ENCODE measurements around the gene GFRA3.

The GFRA3 gene

GRCh38 chr5:138246334-138246733 lies 28.1 kb downstream of the GFRA3 start:
- no peak for DNase-seq

GRCh38 chr5:138245717-138246116 lies 28.7 kb downstream of the GFRA3 start:
- no peak for DNase-seq

DNA sequence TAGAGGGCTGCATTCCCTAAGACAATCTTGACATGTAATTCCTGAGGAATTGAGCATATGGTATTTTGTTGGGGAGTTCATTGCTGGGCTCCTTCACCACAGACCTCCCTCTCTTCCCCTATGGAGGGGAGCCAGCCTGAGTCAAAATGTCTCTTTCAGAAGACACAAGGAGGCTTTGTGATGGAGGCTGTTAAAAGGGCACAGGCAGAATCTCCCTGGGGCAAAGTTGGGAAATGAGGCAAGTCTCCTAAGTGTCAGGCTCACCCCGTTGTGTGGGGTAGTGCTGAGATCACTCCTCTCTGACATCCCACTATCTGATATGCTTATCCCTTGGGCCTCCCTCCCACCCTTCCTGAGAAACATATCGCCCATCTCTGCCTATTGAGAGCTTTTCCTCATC lies 30.6 kb downstream of the GFRA3 start:
- DNase-seq: no peak

GRCh38 chr5:138241688-138242571 lies 32.5 kb downstream of the GFRA3 start:
- no peak for DNase-seq

- no peak for DNase-seq
These were observed 33.6 kb downstream of the GFRA3 start for GRCh38 chr5:138240650-138241385.

DNA sequence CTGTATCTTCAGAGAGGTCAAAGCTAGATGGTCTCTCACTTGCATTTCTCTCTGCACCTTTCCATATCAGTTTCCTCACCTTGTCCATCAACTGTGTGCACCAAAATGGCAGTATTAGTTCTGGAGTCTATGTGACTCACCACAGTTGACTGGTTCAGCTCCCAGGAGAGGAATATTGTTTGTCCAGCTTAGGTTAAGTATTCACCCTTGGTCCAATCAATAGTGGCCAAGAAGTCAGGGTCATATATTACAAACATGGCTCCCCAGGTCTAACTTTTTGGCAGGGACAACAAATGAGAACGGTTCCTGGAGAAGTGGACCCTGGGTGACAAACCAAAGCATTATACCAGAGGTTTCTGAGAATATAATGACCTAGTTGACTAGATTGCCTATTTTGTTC lies 36.4 kb downstream of the GFRA3 start:
- DNase-seq: no peak

DNA sequence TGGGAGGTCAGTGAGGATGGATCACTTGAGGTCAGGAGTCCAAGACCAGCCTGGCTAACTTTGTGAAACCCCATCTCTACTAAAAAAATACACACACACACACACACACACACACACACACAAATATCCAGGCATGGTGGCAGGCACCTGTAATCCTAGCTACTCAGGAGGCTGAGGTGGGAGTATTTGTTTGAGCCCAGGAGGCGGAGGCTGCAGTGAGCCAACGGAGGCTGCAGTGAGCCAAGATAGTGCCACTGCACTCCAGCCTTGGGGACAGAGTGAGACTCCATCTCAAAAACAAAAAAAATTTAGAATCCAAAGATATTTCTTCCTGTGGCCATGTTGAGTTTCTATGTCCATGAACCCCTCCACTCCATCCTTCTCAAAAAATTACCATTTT lies 39.8 kb downstream of the GFRA3 start:
- DNase-seq: no peak

DNA sequence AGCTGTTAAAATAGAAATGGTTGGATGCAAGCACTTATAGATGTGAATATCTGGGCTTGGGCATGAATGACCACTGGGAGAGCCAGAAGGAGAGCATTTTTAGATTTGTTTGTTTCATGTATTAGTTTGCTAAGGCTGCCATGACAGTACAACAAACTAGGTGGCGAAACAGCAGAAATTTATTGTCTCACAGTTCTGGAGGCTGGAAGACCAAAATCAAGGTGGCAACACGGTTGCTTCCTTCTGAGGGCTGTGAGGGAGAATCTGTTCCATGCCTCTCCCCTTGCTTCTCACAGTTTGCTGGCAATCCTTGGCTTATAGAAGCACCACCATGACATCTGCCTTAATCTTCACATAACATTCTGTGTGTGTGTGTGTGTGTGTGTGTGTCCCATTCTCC lies 41.1 kb downstream of the GFRA3 start:
- DNase-seq: no peak

- no peak for DNase-seq
These were observed 43.3 kb downstream of the GFRA3 start for GRCh38 chr5:138230981-138231589.

DNA sequence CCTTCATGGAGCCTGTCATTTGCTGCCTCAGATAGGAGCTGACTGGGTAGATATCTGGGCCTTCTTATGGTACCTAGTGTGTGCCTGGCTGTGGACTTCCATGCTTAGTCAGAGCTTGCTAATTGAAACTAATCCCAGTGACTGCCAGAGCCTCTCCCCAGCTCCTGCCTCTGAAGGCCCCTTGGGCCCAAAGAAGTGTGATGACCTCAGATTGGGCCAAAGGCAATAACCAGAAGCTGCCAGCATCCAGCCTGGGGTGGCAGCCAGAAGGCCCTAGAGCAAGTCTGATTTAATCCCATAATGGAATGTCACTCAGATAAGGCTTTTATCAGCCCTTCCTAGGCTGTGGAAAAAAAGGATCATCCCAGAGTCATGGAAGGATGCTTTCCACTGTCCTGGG lies 44.2 kb downstream of the GFRA3 start:
- no peak for DNase-seq

- DNase-seq: no peak
These were observed 45.0 kb downstream of the GFRA3 start for GRCh38 chr5:138229387-138229786.

DNA sequence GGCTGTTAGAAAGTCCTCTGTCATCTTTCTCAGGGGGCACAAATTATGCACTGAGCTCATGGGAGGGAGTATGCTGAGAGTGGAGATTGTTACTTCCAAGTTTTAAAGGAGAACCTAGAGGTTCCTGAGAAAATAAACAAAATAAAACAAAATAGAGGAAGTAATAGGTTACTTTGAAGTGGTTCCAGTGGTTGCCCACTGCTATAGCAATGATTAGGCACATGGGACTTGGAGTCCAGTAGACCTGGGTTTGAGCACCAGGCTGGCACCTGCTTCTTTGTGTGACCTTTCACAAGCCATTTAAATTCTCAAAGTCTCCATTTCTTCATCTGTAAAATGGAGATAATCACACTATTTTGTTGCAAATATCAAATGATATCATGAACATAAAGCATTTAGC lies 47.5 kb downstream of the GFRA3 start:
- no peak for DNase-seq

- no peak for DNase-seq
These were observed 49.7 kb downstream of the GFRA3 start for GRCh38 chr5:138224712-138225111.

DNA sequence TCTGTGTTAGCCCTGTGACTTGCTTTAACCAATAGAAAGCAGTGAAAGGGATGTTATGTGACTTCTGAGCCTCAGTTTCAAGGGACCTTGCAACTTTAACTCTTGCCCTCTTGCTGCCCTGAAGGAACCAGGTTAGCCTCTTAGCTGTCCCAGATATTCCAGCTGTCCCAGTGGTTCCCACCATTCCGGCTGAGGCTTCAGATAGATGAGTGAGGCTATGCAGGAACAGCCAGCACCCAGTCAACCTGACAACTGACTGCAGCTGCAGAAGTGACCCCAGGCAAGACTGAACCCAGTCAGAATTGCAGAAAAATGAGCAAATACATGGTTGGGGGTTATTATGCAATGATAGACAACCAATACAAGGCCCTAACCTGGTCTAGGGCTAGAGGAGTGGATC lies 50.9 kb downstream of the GFRA3 start:
- DNase-seq: no peak

GRCh38 chr5:138216799-138217198 lies 57.6 kb downstream of the GFRA3 start:
- DNase-seq: no peak

- peak; percentile 84 to 86 for DNase-seq
These were observed 61.0 kb downstream of the GFRA3 start, which contains the start of gene CDC23 for GRCh38 chr5:138213161-138214029. TSS of gene CDC23 (minus strand) at chr5:138213323. CDS start at chr5:138213312, 11 bp downstream.

DNA sequence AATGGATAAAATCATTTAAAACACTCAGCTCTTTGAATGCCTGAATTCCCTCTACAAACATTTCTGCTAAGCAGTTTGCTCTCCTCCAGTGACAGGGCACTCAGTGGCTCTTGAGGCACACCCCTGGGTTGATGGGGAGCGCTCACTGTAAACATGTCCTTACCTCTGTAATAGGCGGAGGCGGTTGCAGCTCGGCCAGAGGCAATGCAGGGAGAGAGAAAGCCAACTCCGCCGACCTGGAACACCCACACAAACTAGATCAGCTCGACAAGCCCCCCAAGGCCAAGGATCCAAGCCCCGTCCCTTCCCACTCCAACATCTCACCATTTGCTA lies 61.6 kb downstream of the GFRA3 start:
- DNase-seq: no peak

DNA sequence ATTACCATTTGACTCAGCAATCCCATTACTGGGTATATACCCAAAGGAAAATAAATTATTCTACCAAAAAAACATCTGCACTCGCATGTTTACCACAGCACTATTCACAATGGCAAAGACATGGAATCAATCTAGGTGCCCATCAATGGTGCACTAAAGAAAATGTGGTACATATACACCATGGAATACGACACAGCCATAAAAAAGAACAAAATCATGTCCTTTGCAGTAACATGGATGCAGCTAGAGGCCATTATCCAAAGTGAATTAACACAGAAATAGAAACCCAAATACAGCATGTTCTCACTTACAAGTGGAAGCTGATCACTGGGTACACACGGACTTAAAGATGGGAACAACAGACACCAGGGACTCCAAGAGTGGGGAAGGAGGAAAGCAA lies 63.4 kb downstream of the GFRA3 start:
- DNase-seq: no peak

Data from activated CD4-positive, alpha-beta T cell treated with anti-CD3 and anti-CD28 coated beads, Interleukin-2, amount 50 U/mL, for 4 hours (primary cell).